ENCODE data around the gene ZBTB45. TPM values are rescaled to one million over a fixed set of nuclear protein-coding genes. Genes with fewer than 3 reads are reported as not detected.

ZBTB45 gene
- total and polyA plus RNA-seq, 9 of the 15 experiments (the other 6 are each of a cell fraction or from before 2014, with no cell fraction given): 0.08 to 16.1 (median 1.8) TPM

GRCh38 chr19:58558623-58559274, 39.1 kb upstream of the ZBTB45 start (continued):
- TF ChIP-seq PRDM10 (IDR thresholded peaks at IDR 0.05; ENCODE audit: partially characterized antibody) (no peak), ZNF316 (IDR thresholded peaks at IDR 0.05) (no peak), ZNF354B (CRISPR knock-in tag; IDR thresholded peaks at IDR 0.05) (no peak), SIN3A (IDR thresholded peaks at IDR 0.05; ENCODE audit: borderline replicate concordance in 2 of 2, control insufficient read depth in 1 of 2, low read depth in 2 of 2, low read length in 2 of 2) (no peak), ZBTB1 (CRISPR knock-in tag; IDR thresholded peaks at IDR 0.05; ENCODE audit: borderline replicate concordance, low read depth) (0 out of 2 replicates have a peak, but pooled peaks have one; percentile 64), ZNF77 (CRISPR knock-in tag; IDR thresholded peaks at IDR 0.05) (no peak), ZNF609 (CRISPR knock-in tag; IDR thresholded peaks at IDR 0.05; ENCODE audit: borderline replicate concordance) (no peak), ZNF586 (CRISPR knock-in tag; conservative IDR thresholded peaks at IDR 0.05) (no peak), ZBTB34 (CRISPR knock-in tag; IDR thresholded peaks at IDR 0.05) (no peak), ELF4 (CRISPR knock-in tag; IDR thresholded peaks at IDR 0.05) (peak; percentile 78; the same call in 1 of the 2 replicates), ZBTB5 (IDR thresholded peaks at IDR 0.05) (no peak)

All from K562 (cell line).